Pancreas (tissue), 10 donors: ENCODE results near the gene THOP1. TPM values are rescaled to one million over a fixed set of nuclear protein-coding genes. Genes with fewer than 3 reads are reported as not detected.

ENCODE experiments used
- ATAC-seq, 4 donors: fragments of 200-7000 bp; cut with Tn5 transposase; one replicate each; pipeline versions ENCODE4 v1.8.0 to v1.9.1; 2020; ENCODE audit warnings: mild to moderate bottlenecking in 4 of 4, moderate library complexity in 4 of 4
- DNase-seq, 6 donors: peaks; one replicate each; pipeline ENCODE4 v3.0.0-alpha.2; 2020
- FAIRE-seq: peaks from 2 replicates; lab custom pipeline; 2012; peaks lifted over from hg19 to GRCh38; lab: Jason Lieb, UNC
- H3K27ac ChIP-seq, 4 donors: fragments of 200-600 bp; sonication (generic); 1 replicate in 3 of 4; 2 replicates in 1 of 4; pipeline versions ENCODE4 v1.5.0 to v1.8.0; 2020
- H3K27me3 ChIP-seq, 4 donors: fragments of 200-600 bp; one replicate each; pipeline ENCODE4 v1.8.0; 2021
- H3K36me3 ChIP-seq, 3 donors: fragments of 200-600 bp; sonication (generic) in 1 of 3; one replicate each; pipeline versions ENCODE4 v1.5.0 to v1.8.0; 2020 to 2021
- H3K4me1 ChIP-seq, 3 donors: fragments of 200-600 bp; one replicate each; pipeline ENCODE4 v1.8.0; 2021
- H3K4me3 ChIP-seq, 4 donors: fragments of 200-600 bp; sonication (generic) in 2 of 4; one replicate each; pipeline versions ENCODE4 v1.5.0 to v1.8.0; 2020 to 2021
- H3K9me3 ChIP-seq, 4 donors: fragments of 200-600 bp; one replicate each; pipeline ENCODE4 v1.8.0; 2021
- WGBS, 2 donors: extraction: QIAGEN DNeasy Blood & Tissue Kit; methylation state at CpG; one replicate each; pipeline ENCODE4 v1.1.7; 2013; 5-methylcytosine and 5-hydroxymethylcytosine counted together
- intact Hi-C, 3 donors: fragments of 100-400 bp; cut with DNase I; formaldehyde crosslinking; loops; one replicate each; pipeline versions ENCODE4 v1.11.1 to v1.14.2; 2022
- polyA plus RNA-seq, 2 donors: library from polyadenylated mRNA; stranded (reverse); fragments of 200-250 nt; gene quantifications; one replicate each; pipeline ENCODE4 v1.2.3, GENCODE V29; 2013
- total RNA-seq, 6 donors: library from RNA; stranded (reverse); fragmentation: NEBNext Ultra II Directional in 4 of 6; extraction: Animal tissue kit (Norgen Biotek cat#: 25700) in 4 of 6; gene quantifications; one replicate each; pipeline versions ENCODE4 v1.2.1 to v1.2.4, GENCODE V29; 2021 to 2023
- TF ChIP-seq, protein P1 (sequence below), 4 donors: fragments of 200-600 bp; sonication (generic) in 3 of 4; IDR thresholded peaks; one replicate each; pipeline versions ENCODE4 v1.5.0 to v1.8.0; 2021; ENCODE audit warnings: antibody characterized with exemption in 4 of 4
- donor health status: healthy with polysubstance abuse.
- donor health status: DM: no; HTN: no; CAD: no; lungs with moderate emphysema.
- donor health status: DM: no; HTN: no; CAD: no.
- donor health status: control.
- donor health status: control.
- donor health status: Bipolar disorder and iron deficiency.
- donor health status: DM: yes; HTN: yes; CAD: no.
- donor health status: DM: no; HTN: no; CAD: no.
- donor health status: DM: no; HTN: no; CAD: no.
- donor health status: DM: yes; HTN: yes; CAD: no.

The THOP1 gene
- total and polyA plus RNA-seq, 8 donors, result 11.6 to 124 (median 20.5) TPM

GRCh38 chr19:2798733-2799132, 13.4 kb downstream of the THOP1 start:
- Histone ChIP-seq H3K9me3 (no peaks in the 10 kb centered on the region), H3K36me3 (no peaks in the 10 kb centered on the region), H3K4me1 (no peaks in the 10 kb centered on the region), H3K27me3 (no peaks in the 10 kb centered on the region), H3K4me3 (no peak overlapping the region), H3K27ac (no peak overlapping the region)
- intact Hi-C loops, result no loop called here
- DNase-seq (peak in 3 of 6 donors; percentile 27 to 44 (median 34)), FAIRE-seq (no peak), ATAC-seq (peak; percentile 44 to 80 (median 60))
- 67 to 68% methylated on average over 7 of the region's 7 CpGs for WGBS, 2 donors
- TF ChIP-seq, protein P1, sequence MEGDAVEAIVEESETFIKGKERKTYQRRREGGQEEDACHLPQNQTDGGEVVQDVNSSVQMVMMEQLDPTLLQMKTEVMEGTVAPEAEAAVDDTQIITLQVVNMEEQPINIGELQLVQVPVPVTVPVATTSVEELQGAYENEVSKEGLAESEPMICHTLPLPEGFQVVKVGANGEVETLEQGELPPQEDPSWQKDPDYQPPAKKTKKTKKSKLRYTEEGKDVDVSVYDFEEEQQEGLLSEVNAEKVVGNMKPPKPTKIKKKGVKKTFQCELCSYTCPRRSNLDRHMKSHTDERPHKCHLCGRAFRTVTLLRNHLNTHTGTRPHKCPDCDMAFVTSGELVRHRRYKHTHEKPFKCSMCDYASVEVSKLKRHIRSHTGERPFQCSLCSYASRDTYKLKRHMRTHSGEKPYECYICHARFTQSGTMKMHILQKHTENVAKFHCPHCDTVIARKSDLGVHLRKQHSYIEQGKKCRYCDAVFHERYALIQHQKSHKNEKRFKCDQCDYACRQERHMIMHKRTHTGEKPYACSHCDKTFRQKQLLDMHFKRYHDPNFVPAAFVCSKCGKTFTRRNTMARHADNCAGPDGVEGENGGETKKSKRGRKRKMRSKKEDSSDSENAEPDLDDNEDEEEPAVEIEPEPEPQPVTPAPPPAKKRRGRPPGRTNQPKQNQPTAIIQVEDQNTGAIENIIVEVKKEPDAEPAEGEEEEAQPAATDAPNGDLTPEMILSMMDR (IDR thresholded peaks at IDR 0.05), result no peak

GRCh38 chr19:2799273-2800020, 14.1 kb downstream of the THOP1 start:
- intact Hi-C loops, result no loop called here
- no peaks in the 10 kb centered on the region for H3K4me1 ChIP-seq
- ATAC-seq, result no peak
- H3K36me3 ChIP-seq, result no peaks in the 10 kb centered on the region
- H3K27ac ChIP-seq, result no peak overlapping the region
- DNase-seq, result no peak
- FAIRE-seq, result no peak
- H3K9me3 ChIP-seq, result no peaks in the 10 kb centered on the region
- TF ChIP-seq, protein P1 (IDR thresholded peaks at IDR 0.05), result no peak
- H3K4me3 ChIP-seq, result no peak overlapping the region
- 95% methylated on average over 41 of the region's 41 CpGs for WGBS, 2 donors
- no peaks in the 10 kb centered on the region for H3K27me3 ChIP-seq

DNA sequence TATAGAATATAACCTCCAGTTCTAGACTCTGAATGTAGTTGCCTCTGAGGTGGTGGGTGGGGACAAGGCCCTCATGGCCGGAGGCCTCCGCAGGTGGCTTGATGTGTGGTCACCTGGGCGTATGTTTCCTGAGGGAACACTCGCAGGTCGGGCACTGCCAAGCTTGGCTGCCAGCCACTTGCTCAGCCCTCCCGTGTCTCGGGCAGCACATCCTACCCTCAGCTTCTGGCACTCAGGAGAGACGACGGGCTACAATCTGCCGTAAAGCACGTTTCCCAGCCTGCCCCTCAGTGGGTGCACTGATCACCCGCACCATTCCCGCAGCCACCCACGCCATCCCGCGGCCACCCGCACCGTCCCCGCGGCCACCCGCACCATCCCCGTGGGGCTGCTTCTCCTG, 15.2 kb downstream of the THOP1 start:
- no peaks in the 10 kb centered on the region for H3K27me3 ChIP-seq
- DNase-seq (no peak), FAIRE-seq (no peak), ATAC-seq (no peak)
- intact Hi-C loops, result no loop called here
- H3K4me1 ChIP-seq, result no peaks in the 10 kb centered on the region
- H3K9me3 ChIP-seq, result no peaks in the 10 kb centered on the region
- H3K27ac ChIP-seq, result no peak overlapping the region
- TF ChIP-seq, protein P1 (IDR thresholded peaks at IDR 0.05), result no peak
- no peaks in the 10 kb centered on the region for H3K36me3 ChIP-seq
- no peak overlapping the region for H3K4me3 ChIP-seq
- 92 to 93% methylated on average over 22 of the region's 22 CpGs for WGBS, 2 donors

DNA sequence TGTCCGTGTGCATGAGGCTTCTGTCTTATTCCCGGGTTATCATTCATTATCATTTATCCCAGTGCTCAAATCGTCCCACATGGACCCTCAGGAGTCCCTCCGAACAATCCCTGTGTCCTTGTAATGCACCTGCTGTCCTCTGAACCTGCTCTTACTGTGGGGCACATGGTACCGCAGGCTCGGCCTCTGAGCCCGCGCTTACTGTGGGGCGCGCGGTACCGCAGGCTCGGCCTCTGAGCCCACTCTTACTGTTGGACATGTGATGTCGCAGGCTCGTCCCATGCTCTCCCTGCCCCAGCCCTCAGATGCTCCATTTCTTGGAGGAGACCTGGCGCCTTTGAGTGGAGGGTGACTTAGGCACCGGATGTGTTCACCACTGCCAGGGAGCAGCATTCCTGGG, 17.5 kb downstream of the THOP1 start:
- intact Hi-C loops, result no loop called here
- FAIRE-seq, result no peak
- Histone ChIP-seq H3K27me3 (no peaks in the 10 kb centered on the region), H3K27ac (no peak overlapping the region), H3K4me1 (no peaks in the 10 kb centered on the region), H3K36me3 (peaks cover 0 to 7% (median 0%) of the 10 kb centered on the region in 3 donors), H3K9me3 (no peaks in the 10 kb centered on the region), H3K4me3 (no peak overlapping the region)
- DNase-seq, result no peak
- 95 to 96% methylated on average over 17 of the region's 17 CpGs for WGBS, 2 donors
- TF ChIP-seq, protein P1 (IDR thresholded peaks at IDR 0.05), result no peak
- no peak for ATAC-seq

- no peaks in the 10 kb centered on the region for H3K9me3 ChIP-seq
- no peaks in the 10 kb centered on the region for H3K27me3 ChIP-seq
- peaks cover 0 to 8% (median 0%) of the 10 kb centered on the region in 3 donors for H3K36me3 ChIP-seq
- TF ChIP-seq, protein P1 (IDR thresholded peaks at IDR 0.05), result no peak
- no peak overlapping the region for H3K27ac ChIP-seq
- 91 to 92% methylated on average over 29 of the region's 29 CpGs for WGBS, 2 donors
- intact Hi-C loops, result no loop called here
- no peaks in the 10 kb centered on the region for H3K4me1 ChIP-seq
- FAIRE-seq, result no peak
- DNase-seq, result no peak
- no peak overlapping the region for H3K4me3 ChIP-seq
- no peak for ATAC-seq
Measured at GRCh38 chr19:2803486-2804155, 18.3 kb downstream of the THOP1 start.
